OCI-M2 (cell line): Measurements from ENCODE around the gene WNT1.

Experiments
- DNase-seq: peaks from one replicate; lab custom pipeline; 2025; ENCODE audit not compliant: unreplicated experiment; lab: John Stamatoyannopoulos, UW

WNT1 gene

GRCh38 chr12:48961331-48961730, 16.8 kb upstream of the WNT1 start:
- no peak for DNase-seq

GRCh38 chr12:48961801-48962200, 16.3 kb upstream of the WNT1 start:
- no peak for DNase-seq

GRCh38 chr12:48965298-48965838, 12.8 kb upstream of the WNT1 start:
- no peak for DNase-seq

GRCh38 chr12:48966177-48966895, 11.8 kb upstream of the WNT1 start:
- no peak for DNase-seq

- DNase-seq, result no peak
Observed at GRCh38 chr12:48967991-48968390, 10.1 kb upstream of the WNT1 start.

GRCh38 chr12:48968467-48968866, 9.7 kb upstream of the WNT1 start:
- DNase-seq, result no peak

- DNase-seq, result no peak
Observed at GRCh38 chr12:48969160-48969771, 8.9 kb upstream of the WNT1 start.

- DNase-seq, result no peak
Observed at GRCh38 chr12:48969833-48970701, 8.1 kb upstream of the WNT1 start.

GRCh38 chr12:48970702-48971334, 7.3 kb upstream of the WNT1 start:
- DNase-seq, result no peak

GRCh38 chr12:48972213-48972951, 5.7 kb upstream of the WNT1 start:
- no peak for DNase-seq

- DNase-seq, result no peak
Observed at GRCh38 chr12:48972952-48973483, 5.1 kb upstream of the WNT1 start.

- DNase-seq, result no peak
Observed at GRCh38 chr12:48973531-48973930, 4.6 kb upstream of the WNT1 start.

- no peak for DNase-seq
Observed at GRCh38 chr12:48973941-48974673, 4.0 kb upstream of the WNT1 start.

GRCh38 chr12:48977290-48978281, 536 bp upstream of the WNT1 start:
- DNase-seq, result no peak

- DNase-seq, result no peak
Observed at GRCh38 chr12:48978741-48979601, 849 bp downstream of the WNT1 start.

- no peak for DNase-seq
Observed at GRCh38 chr12:48979602-48980388, 1.7 kb downstream of the WNT1 start.
